Measurements from ENCODE around the gene SCIN. TPM values are rescaled to one million over a fixed set of nuclear protein-coding genes. Genes with fewer than 3 reads are reported as not detected.

Gene SCIN
- total RNA-seq, 1 experiment from 2014 or later: 0.22 TPM

GRCh38 chr7:12674861-12675260 lies 104.3 kb downstream of the SCIN start:
- no peak overlapping the region for H3K27ac ChIP-seq (ENCODE audit: low read depth, low read length)
- DNase-seq (ENCODE audit: low read depth, low spot score) (no peak), ATAC-seq (peak; percentile 69)
- no peaks in the 10 kb centered on the region for H4K20me1 ChIP-seq (ENCODE audit: insufficient read depth)
- H3K36me3 ChIP-seq (ENCODE audit: control insufficient read depth in 1 of 2, insufficient read depth in 2 of 2, low read length in 2 of 2): no peaks in the 10 kb centered on the region
- POLR2A ChIA-PET: no interaction called here
- no TSS peak for BruUV-seq (replicated peaks)
- H3K4me2 ChIP-seq (ENCODE audit: low read length): no peak overlapping the region
- no peaks in the 10 kb centered on the region for H3K79me2 ChIP-seq (ENCODE audit: insufficient read depth, low read length)
- CTCF ChIA-PET: interaction anchor here (0.7 to 1.5 kb wide), 5 partner anchors 11 to 586 kb away, joined by 3 to 7 read pairs (median 3); no protein-coding TSS in a partner anchor
- RAD21 ChIA-PET (ENCODE audit: low non-redundant PET in 1 of 2, low total read pairs in 2 of 2, uncharacterized antibody in 2 of 2, unreplicated experiment in 2 of 2): no interaction called here
- H3K9me3 ChIP-seq (ENCODE audit: control insufficient read depth in 1 of 2, insufficient read depth in 1 of 2, low read depth in 1 of 2, low read length in 2 of 2): no peaks in the 10 kb centered on the region
- intact Hi-C loops (cut with micrococcal nuclease): loop anchor here (2.0 kb wide), 1 partner anchor 588 kb away; no protein-coding TSS in a partner anchor
- H3K4me3 ChIP-seq (replicated peaks in 1 of 2; ENCODE audit: low read depth in 1 of 2, low read length in 2 of 2): no peak overlapping the region
- no peak overlapping the region for H3K9ac ChIP-seq (ENCODE audit: low read length)
- H3K4me1 ChIP-seq (ENCODE audit: control insufficient read depth in 1 of 2, insufficient read depth in 2 of 2, low read length in 2 of 2): peaks cover 0 to 5% of the 10 kb centered on the region in 2 experiments; a peak in 1 of 4 replicates
- H3K27me3 ChIP-seq (ENCODE audit: insufficient read depth, low read length): no peaks in the 10 kb centered on the region
- H3K9me2 ChIP-seq (ENCODE audit: insufficient read depth): no peaks in the 10 kb centered on the region
- H2AFZ ChIP-seq (ENCODE audit: low read depth, low read length, poor library complexity, severe bottlenecking): no peak overlapping the region
- TF ChIP-seq ZFX (IDR thresholded peaks at IDR 0.05) (no peak), CBX3 (IDR thresholded peaks at IDR 0.05; ENCODE audit: low read depth) (peak; percentile 46; the same call in 1 of the 2 replicates), CEBPB (IDR thresholded peaks at IDR 0.05; ENCODE audit: low read depth) (peak; percentile 63; the same call in 1 of the 2 replicates), TCF7L2 (IDR thresholded peaks at IDR 0.05; ENCODE audit: borderline replicate concordance, extremely low read depth, insufficient read depth, insufficient read length) (peak; percentile 86), CTCF (IDR thresholded peaks at IDR 0.05 in 2 of 3, conservative IDR thresholded peaks at IDR 0.05 in 1 of 3; ENCODE audit: borderline replicate concordance in 1 of 3, insufficient read depth in 1 of 3, low read depth in 2 of 3, low read length in 2 of 3) (peak; percentile 34 to 64 (median 50); a peak in 5 of 6 replicates), FOSL1 (IDR thresholded peaks at IDR 0.05; ENCODE audit: low read depth) (no peak), SIN3A (IDR thresholded peaks at IDR 0.05; ENCODE audit: low read depth) (no peak), REST (IDR thresholded peaks at IDR 0.05; ENCODE audit: low read depth) (no peak), RAD21 (IDR thresholded peaks at IDR 0.05; ENCODE audit: low read depth) (peak; percentile 64)

Measured in HCT116 (cell line).